SK-N-SH treated with all-trans-retinoic acid at 6 μM for 48 hours (cell line): ENCODE data around the gene LYRM9.

Source experiments
- BACH2 ChIP-seq: fragments of 250-450 bp; sonication (Bioruptor Pico); IDR thresholded peaks from 2 replicates; pipeline ENCODE4 v1.9.0; 2021; ENCODE audit warnings: mild to moderate bottlenecking, borderline replicate concordance
- PATZ1 ChIP-seq: fragments of 250-450 bp; sonication (Bioruptor Pico); IDR thresholded peaks from 2 replicates; pipeline ENCODE4 v1.8.0; 2020; ENCODE audit warnings: mild to moderate bottlenecking, moderate library complexity, borderline replicate concordance
- RARB ChIP-seq: fragments of 250-450 bp; sonication (Bioruptor Pico); IDR thresholded peaks from 2 replicates; pipeline ENCODE4 v1.8.0; 2021; ENCODE audit warnings: mild to moderate bottlenecking, moderate library complexity
- ZFP30 ChIP-seq: fragments of 450-650 bp; formaldehyde crosslinking; IDR thresholded peaks from 2 replicates; pipeline ENCODE4 v1.5.0; 2022; ENCODE audit warnings: mild to moderate bottlenecking, moderate library complexity

- TF ChIP-seq ZFP30 (CRISPR knock-in tag), result no peak
- TF ChIP-seq RARB (CRISPR knock-in tag), result no peak
- TF ChIP-seq BACH2 (CRISPR knock-in tag), result no peak
- no peak for TF ChIP-seq PATZ1 (CRISPR knock-in tag)
These were observed 40.1 kb downstream of the LYRM9 start for GRCh38 chr17:27853091-27853490.
